ENCODE data around the gene YWHAE.

Gene YWHAE

DNA sequence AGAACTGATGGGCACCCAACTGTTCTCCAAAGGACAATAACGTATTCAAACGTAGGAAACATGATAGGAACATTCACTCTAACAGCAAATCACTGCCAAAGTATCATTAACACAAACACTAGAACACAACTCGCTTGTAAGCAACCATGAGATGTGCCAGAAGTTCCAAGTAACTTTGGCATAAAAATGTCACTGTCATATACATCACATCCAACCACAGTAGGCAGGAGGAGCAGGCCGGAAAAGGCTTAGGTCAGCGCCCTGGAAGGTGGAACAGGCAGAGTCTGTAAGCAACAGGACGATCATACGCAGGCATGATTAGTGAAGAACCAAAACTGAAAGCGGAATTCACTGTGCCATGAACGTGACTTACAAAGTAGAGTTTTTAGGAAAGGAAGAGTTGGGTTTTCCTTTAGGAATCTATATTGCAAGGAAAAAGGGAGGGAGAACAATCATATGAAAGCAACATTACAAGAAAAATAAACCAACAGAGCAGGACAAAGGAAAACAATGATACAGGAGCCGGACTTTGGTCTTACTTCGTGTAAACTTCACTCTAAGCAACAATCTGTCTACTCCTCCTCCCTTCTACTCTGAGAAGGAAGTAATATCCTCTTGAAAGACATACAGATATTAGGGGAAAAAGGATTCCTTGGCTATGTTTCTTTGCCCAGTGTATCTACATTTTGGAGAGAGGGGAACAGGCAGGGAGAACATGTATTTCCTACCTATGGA is 52.3 kb downstream of the YWHAE start:
- H3K4me1 Mint-ChIP-seq (ENCODE audit: low read depth), result peaks cover 14% of the 10 kb centered on the region
- no peaks in the 10 kb centered on the region for H3K9me3 Mint-ChIP-seq
- H3K27me3 Mint-ChIP-seq (ENCODE audit: low read depth), result no peaks in the 10 kb centered on the region
- peak overlapping the region; percentile 22 for H3K4me3 Mint-ChIP-seq
- H3K27ac Mint-ChIP-seq, result peak overlapping the region; percentile 21
- H3K36me3 Mint-ChIP-seq (ENCODE audit: low read depth), result peaks cover 40% of the 10 kb centered on the region

DNA sequence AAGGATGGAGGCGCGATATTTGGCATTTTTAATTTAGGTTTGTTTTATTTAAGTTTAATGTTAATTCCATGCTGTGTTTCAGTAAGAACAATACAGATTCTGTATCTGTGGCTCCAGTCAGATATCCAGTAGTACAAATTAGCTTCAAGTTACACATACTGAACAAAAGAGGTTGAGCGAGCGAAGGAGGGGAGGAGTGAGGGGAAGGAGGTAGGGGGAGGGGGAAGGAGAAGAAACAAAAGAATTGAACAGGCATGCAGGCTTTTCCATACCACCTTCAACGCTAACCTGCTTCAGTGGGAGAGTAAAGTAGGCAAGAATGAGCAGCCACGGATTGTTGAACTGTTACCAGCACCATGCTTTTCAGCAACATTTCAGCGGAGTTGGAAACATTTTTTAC is 55.5 kb downstream of the YWHAE start:
- Mint-ChIP-seq H3K36me3 (ENCODE audit: low read depth) (peaks cover 26% of the 10 kb centered on the region), H3K27me3 (ENCODE audit: low read depth) (no peaks in the 10 kb centered on the region), H3K4me1 (ENCODE audit: low read depth) (peaks cover 9% of the 10 kb centered on the region), H3K27ac (no peak overlapping the region), H3K4me3 (no peak overlapping the region), H3K9me3 (no peaks in the 10 kb centered on the region)

DNA sequence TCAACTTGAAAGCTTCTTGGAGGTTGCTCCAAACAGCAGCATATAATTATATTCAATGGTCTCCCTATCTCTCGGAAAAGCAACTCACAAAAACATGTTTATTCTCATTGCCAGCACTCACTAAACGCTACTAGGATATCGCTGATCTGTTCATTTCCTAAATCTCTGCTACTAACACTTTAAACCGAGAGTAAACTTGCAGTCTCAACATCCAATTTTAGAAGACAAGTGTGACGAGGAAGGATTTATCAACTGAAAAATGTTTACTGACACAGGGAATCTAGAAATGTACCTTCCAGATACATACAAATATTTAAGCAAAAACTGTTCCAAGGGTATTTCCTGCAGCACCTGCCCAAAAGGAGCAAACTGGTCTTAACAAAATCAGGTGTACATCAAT is 56.5 kb downstream of the YWHAE start:
- H3K4me1 Mint-ChIP-seq (ENCODE audit: low read depth), result peaks cover 9% of the 10 kb centered on the region
- H3K27ac Mint-ChIP-seq, result no peak overlapping the region
- H3K27me3 Mint-ChIP-seq (ENCODE audit: low read depth), result no peaks in the 10 kb centered on the region
- peaks cover 26% of the 10 kb centered on the region for H3K36me3 Mint-ChIP-seq (ENCODE audit: low read depth)
- no peaks in the 10 kb centered on the region for H3K9me3 Mint-ChIP-seq
- H3K4me3 Mint-ChIP-seq, result no peak overlapping the region

DNA sequence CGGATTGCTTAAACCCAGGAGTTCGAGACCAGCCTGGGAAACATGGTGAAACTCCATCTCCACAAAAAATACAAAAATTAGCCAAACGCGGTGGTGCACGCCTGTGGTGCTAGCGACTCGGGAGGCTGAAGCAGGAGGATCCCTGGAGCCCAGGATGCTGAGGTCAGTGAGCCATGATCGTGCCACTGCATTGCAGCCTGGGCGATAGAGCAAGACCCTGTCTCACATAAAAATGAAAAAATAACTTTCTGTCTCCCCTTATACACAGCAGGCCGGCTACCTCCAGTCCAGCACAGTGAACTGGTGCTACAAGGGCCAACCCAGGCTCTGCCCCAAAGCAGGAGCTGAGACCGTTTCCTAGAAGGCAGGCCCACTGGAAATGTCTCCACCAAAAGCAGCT is 59.7 kb downstream of the YWHAE start:
- peaks cover under 1% of the 10 kb centered on the region for H3K4me1 Mint-ChIP-seq (ENCODE audit: low read depth)
- H3K27me3 Mint-ChIP-seq (ENCODE audit: low read depth), result no peaks in the 10 kb centered on the region
- peaks cover 15% of the 10 kb centered on the region for H3K36me3 Mint-ChIP-seq (ENCODE audit: low read depth)
- H3K27ac Mint-ChIP-seq, result no peak overlapping the region
- H3K9me3 Mint-ChIP-seq, result no peaks in the 10 kb centered on the region
- H3K4me3 Mint-ChIP-seq, result no peak overlapping the region

DNA sequence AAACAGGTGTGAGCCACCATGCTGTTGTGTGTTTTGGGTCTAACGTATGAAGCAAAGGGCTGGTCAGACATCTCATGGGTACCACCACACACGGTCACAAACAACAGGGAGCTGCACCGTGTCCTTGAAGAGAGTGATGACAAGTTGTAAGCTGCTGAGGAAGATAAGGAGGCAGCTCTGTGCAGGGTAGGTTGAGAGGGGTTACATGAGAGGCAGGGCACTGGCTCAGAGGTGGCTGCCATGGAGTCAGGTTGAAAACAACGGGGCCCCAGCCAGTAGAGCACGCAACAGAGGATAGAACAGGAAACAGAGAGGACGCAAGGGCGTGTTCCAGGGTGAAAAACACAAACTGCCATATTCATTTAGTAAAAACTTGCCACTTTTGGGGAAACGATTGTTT is 68.3 kb downstream of the YWHAE start:
- H3K36me3 Mint-ChIP-seq (ENCODE audit: low read depth), result no peaks in the 10 kb centered on the region
- no peaks in the 10 kb centered on the region for H3K27me3 Mint-ChIP-seq (ENCODE audit: low read depth)
- H3K4me3 Mint-ChIP-seq, result peak overlapping the region; percentile 10
- no peaks in the 10 kb centered on the region for H3K9me3 Mint-ChIP-seq
- H3K4me1 Mint-ChIP-seq (ENCODE audit: low read depth), result peaks cover 12% of the 10 kb centered on the region
- H3K27ac Mint-ChIP-seq, result peak overlapping the region; percentile 76

DNA sequence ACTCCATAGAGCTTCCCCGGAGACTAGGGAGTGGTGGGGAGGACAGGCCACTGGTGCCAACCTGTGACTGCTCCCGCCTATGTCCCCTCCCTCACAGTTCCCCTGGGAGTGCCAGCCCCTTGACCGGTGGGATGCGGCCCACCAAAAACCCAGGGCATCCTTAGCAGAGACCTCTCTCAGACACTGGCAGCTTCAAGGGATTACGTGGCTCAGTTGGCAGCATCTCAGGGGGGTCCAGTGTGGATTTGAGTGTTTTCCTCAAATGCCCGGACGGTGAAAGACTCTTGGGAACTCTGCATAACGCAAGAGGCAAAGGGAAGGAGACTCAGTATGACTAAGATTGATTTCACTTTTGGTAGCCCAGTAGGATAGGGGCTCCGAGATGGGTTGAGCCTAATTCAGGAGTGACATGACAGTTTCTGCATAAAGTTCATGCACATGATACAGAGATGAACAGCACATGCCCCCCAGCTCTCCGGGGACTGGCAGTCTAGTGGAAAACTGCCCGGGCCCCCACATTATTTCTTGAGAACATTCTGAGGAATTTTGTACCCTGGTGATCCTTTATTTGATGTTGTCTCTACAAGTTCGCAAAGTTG is 70.2 kb downstream of the YWHAE start:
- no peaks in the 10 kb centered on the region for H3K9me3 Mint-ChIP-seq
- no peaks in the 10 kb centered on the region for H3K36me3 Mint-ChIP-seq (ENCODE audit: low read depth)
- no peak overlapping the region for H3K4me3 Mint-ChIP-seq
- H3K4me1 Mint-ChIP-seq (ENCODE audit: low read depth), result peaks cover 12% of the 10 kb centered on the region
- H3K27me3 Mint-ChIP-seq (ENCODE audit: low read depth), result peaks cover 3% of the 10 kb centered on the region
- H3K27ac Mint-ChIP-seq, result peak overlapping the region; percentile 18

DNA sequence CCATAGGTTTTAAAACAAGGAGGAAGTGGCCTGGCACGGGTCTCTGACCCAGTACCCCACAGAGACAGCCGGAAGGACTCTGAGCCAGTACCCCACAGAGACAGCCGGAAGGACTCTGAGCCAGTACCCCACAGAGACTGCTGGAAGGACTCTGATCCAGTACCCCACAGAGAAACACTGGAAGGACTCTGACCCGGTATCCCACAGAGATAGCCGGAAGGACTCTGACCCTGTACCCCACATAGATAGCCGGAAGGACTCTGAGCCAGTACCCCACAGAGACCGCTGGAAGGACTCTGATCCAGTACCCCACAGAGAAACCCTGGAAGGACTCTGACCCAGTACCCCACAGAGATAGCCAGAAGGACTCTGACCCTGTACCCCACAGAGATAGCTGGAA is 71.6 kb downstream of the YWHAE start:
- Mint-ChIP-seq H3K9me3 (no peaks in the 10 kb centered on the region), H3K27ac (no peak overlapping the region), H3K27me3 (ENCODE audit: low read depth) (peaks cover 10% of the 10 kb centered on the region), H3K4me3 (no peak overlapping the region), H3K4me1 (ENCODE audit: low read depth) (peaks cover 12% of the 10 kb centered on the region), H3K36me3 (ENCODE audit: low read depth) (no peaks in the 10 kb centered on the region)

DNA sequence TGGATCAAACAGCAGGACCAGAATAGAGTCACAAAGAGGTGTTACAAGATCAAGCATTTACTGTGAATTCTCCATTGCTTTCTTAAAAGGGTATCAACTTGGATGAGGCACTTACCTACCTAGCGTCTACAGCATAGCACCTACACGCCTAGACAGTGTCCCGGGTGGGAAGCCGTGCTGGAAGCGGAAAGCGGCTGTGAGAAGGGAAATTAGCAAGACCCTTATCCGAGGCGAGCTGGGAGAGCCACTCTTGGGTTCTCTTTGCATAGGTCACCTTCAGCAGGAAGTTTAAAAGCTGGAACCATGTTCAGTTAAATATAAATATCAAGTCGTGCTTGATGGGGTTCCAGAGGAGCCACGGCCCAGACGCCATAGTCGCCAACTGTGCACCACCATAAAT is 74.3 kb downstream of the YWHAE start:
- Mint-ChIP-seq H3K27ac (no peak overlapping the region), H3K4me3 (no peak overlapping the region), H3K36me3 (ENCODE audit: low read depth) (no peaks in the 10 kb centered on the region), H3K9me3 (no peaks in the 10 kb centered on the region), H3K27me3 (ENCODE audit: low read depth) (peaks cover 20% of the 10 kb centered on the region), H3K4me1 (ENCODE audit: low read depth) (no peaks in the 10 kb centered on the region)

DNA sequence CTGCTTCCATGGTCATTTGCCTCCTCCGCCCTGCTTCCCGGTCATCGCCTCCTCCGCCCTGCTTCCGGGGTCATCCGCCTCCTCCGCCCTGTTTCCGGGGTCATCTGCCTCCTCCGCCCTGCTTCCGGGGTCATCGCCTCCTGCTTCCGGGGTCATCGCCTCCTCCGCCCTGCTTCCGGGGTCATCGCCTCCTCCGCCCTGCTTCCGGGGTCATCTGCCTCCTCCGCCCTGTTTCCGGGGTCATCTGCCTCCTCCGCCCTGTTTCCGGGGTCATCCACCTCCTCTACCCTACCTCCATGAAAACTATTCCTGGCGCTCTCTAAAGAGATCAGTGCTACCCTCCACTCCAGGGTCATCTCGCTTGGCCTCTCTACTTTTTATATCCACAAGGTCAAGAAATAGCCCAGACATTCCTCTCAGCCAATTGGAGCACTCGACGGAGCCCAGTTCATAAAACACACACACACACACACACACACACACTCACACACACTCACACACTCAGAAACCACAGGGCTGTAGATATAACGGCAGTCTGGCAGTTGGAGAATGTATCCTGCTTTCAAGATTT is 75.7 kb downstream of the YWHAE start:
- no peak overlapping the region for H3K27ac Mint-ChIP-seq
- H3K27me3 Mint-ChIP-seq (ENCODE audit: low read depth), result peaks cover 28% of the 10 kb centered on the region
- H3K36me3 Mint-ChIP-seq (ENCODE audit: low read depth), result no peaks in the 10 kb centered on the region
- no peaks in the 10 kb centered on the region for H3K4me1 Mint-ChIP-seq (ENCODE audit: low read depth)
- no peak overlapping the region for H3K4me3 Mint-ChIP-seq
- no peaks in the 10 kb centered on the region for H3K9me3 Mint-ChIP-seq

DNA sequence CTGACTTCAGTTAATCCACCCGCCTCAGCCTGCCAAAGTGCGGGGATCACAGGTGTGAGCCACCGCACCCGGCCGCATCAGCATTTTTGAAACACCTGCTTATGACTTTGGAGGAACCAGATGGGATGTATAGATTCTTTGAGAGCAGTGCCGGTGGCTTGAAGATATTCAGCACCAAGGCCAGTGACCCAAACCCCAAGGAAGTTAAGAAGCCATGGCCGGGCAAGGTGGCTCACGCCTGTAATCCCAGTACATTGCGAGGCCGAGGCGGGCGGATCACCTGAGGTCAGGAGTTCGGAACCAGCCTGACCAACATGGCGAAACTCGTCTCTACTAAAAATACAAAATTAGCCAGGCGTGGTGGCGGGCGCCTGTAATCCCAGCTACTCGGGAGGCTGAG is 76.7 kb downstream of the YWHAE start:
- Mint-ChIP-seq H3K27ac (no peak overlapping the region), H3K27me3 (ENCODE audit: low read depth) (peaks cover 28% of the 10 kb centered on the region)

DNA sequence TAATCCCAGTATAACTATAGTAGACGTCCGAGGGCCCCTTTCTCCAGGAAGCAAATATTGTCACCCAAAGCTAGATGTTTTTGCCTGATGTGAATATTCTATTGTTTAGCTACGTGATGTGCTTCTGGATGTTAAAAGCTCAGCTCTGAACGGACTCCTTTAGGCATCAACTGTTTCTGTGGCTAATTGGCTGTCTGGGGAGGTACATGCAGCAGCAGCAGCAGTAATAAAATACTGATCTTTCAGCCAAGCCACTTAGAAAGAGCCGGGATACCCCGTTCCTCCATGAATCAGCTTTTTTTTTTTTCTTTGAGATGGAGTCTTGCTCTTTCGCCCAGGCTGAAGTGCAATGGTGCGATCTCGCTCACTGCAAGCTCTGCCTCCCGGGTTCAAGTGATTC is 77.5 kb downstream of the YWHAE start:
- Mint-ChIP-seq H3K27ac (no peak overlapping the region), H3K4me3 (no peak overlapping the region), H3K36me3 (ENCODE audit: low read depth) (no peaks in the 10 kb centered on the region), H3K4me1 (ENCODE audit: low read depth) (no peaks in the 10 kb centered on the region), H3K27me3 (ENCODE audit: low read depth) (peaks cover 28% of the 10 kb centered on the region), H3K9me3 (no peaks in the 10 kb centered on the region)

More for the DNA sequence above, 76.7 kb downstream of the YWHAE start:
- Mint-ChIP-seq H3K4me3 (no peak overlapping the region), H3K9me3 (no peaks in the 10 kb centered on the region), H3K4me1 (ENCODE audit: low read depth) (no peaks in the 10 kb centered on the region), H3K36me3 (ENCODE audit: low read depth) (no peaks in the 10 kb centered on the region)

DNA sequence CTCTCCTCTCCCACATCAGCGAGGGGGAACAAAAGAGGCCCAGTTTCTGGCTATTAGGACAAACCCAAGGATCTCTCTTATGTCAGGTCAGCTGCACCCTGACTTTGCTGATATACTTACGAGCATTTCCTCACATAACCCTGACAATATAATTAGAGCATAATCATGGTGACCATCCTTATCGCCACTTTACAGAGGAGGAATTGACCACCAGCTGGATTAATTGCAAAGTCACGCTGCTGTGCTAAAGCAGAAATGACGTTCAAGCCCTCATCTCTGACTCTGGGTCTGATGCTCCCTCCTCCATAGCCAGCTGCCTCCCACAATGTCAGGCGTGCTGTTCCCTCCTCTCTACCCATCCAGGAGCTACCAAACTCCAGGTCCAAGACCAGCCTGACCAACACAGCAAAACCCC is 78.0 kb downstream of the YWHAE start:
- no peaks in the 10 kb centered on the region for H3K4me1 Mint-ChIP-seq (ENCODE audit: low read depth)
- no peak overlapping the region for H3K27ac Mint-ChIP-seq
- peaks cover 33% of the 10 kb centered on the region for H3K27me3 Mint-ChIP-seq (ENCODE audit: low read depth)
- no peak overlapping the region for H3K4me3 Mint-ChIP-seq
- H3K9me3 Mint-ChIP-seq, result no peaks in the 10 kb centered on the region
- H3K36me3 Mint-ChIP-seq (ENCODE audit: low read depth), result no peaks in the 10 kb centered on the region

DNA sequence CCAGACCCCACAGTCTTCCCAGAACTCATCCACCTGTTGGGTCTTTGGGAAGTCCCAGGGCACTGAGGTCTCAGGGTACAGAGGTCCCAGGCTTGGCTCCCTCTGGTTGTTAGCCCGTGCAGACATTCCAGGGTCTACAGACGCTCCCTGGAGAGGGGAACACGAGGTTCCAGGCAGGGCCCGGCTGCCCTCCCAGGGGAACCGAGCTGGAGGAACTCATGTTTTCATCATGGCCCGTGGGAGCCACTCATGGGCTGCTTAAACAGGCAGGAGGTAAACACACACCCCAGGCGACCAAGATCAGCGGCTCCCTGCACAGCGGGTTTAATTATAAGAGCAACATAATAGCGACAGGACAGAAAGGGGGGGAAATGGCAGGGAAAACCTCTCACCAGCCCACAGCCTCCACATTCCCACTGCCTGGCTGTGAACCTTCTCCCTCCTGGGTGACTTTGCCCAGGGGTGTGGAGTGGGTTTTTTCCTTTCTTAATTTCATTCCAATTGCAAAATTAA is 84.1 kb downstream of the YWHAE start:
- Mint-ChIP-seq H3K4me1 (ENCODE audit: low read depth) (no peaks in the 10 kb centered on the region), H3K27ac (no peak overlapping the region), H3K4me3 (no peak overlapping the region), H3K27me3 (ENCODE audit: low read depth) (peaks cover 26% of the 10 kb centered on the region), H3K36me3 (ENCODE audit: low read depth) (no peaks in the 10 kb centered on the region), H3K9me3 (no peaks in the 10 kb centered on the region)

DNA sequence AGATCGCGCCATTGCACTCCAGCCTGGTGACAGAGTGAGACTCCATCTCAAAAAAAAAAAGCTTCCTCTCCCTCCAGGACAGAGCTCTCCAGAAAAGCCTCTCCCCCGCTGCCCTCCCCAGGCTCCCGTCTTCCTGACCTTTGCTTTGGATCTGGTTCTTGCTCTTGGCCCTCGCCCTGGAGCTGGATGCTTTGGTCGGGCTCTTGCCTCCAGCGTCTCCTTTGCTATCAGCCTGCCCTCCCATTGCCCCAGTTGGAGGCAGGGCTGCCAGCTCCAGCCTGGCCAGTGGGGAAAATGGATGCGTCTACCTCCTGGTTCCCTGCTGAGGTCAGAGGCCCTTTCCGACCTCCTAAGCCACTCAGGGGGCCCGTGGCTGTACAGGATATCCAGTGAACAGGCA is 84.6 kb downstream of the YWHAE start:
- no peaks in the 10 kb centered on the region for H3K9me3 Mint-ChIP-seq
- no peaks in the 10 kb centered on the region for H3K4me1 Mint-ChIP-seq (ENCODE audit: low read depth)
- no peak overlapping the region for H3K4me3 Mint-ChIP-seq
- H3K27me3 Mint-ChIP-seq (ENCODE audit: low read depth), result peaks cover 25% of the 10 kb centered on the region
- H3K27ac Mint-ChIP-seq, result no peak overlapping the region
- no peaks in the 10 kb centered on the region for H3K36me3 Mint-ChIP-seq (ENCODE audit: low read depth)
